Mesodermal cell (in vitro differentiated cells): ENCODE data around the gene C6orf132.

ENCODE experiments used
- H3K27ac ChIP-seq: 2 replicates; pipeline ENCODE4 v1.7.0; 2013; ENCODE audit warnings: mild to moderate bottlenecking, low read depth, low read length, moderate library complexity; ENCODE audit not compliant: severe bottlenecking
- H3K36me3 ChIP-seq: 2 replicates; pipeline ENCODE4 v1.7.1; 2013; ENCODE audit warnings: mild to moderate bottlenecking, low read length, moderate library complexity; ENCODE audit not compliant: control insufficient read depth, insufficient read depth
- H3K4me1 ChIP-seq: one replicate; pipeline ENCODE4 v1.7.1; 2013; ENCODE audit warnings: mild to moderate bottlenecking, low read length; ENCODE audit not compliant: insufficient read depth, control insufficient read depth, poor library complexity, severe bottlenecking
- H3K4me3 ChIP-seq: 2 replicates; pipeline ENCODE4 v1.7.0; 2013; ENCODE audit warnings: low read length, control low read depth, mild to moderate bottlenecking; ENCODE audit not compliant: insufficient read depth, poor library complexity, severe bottlenecking; ENCODE audit errors: extremely low read depth
- H3K9me3 ChIP-seq: 2 replicates; pipeline ENCODE4 v1.7.1; 2013; ENCODE audit warnings: mild to moderate bottlenecking, low read length, moderate library complexity; ENCODE audit not compliant: control insufficient read depth
- WGBS, 2 experiments: methylation state at CpG; one replicate each; pipeline ENCODE4 v1.1.5; 2013; ENCODE audit warnings: missing lambda C conversion rate in 2 of 2; ENCODE audit not compliant: insufficient coverage in 2 of 2; 5-methylcytosine and 5-hydroxymethylcytosine counted together

The C6orf132 gene

GRCh38 chr6:42104095-42104803 is 38.2 kb downstream of the C6orf132 start:
- H3K27ac ChIP-seq, result no peak overlapping the region
- H3K4me3 ChIP-seq, result peak overlapping the region; percentile 31
- peaks cover 20% of the 10 kb centered on the region for H3K4me1 ChIP-seq
- no peaks in the 10 kb centered on the region for H3K9me3 ChIP-seq
- 4 to 14% methylated on average over 30 to 52 of the region's 66 CpGs for WGBS, 2 experiments
- H3K36me3 ChIP-seq, result no peaks in the 10 kb centered on the region

GRCh38 chr6:42103753-42104094 is 38.7 kb downstream of the C6orf132 start:
- H3K4me1 ChIP-seq, result peaks cover 23% of the 10 kb centered on the region
- no peaks in the 10 kb centered on the region for H3K36me3 ChIP-seq
- no peaks in the 10 kb centered on the region for H3K9me3 ChIP-seq
- H3K27ac ChIP-seq, result no peak overlapping the region
- 87 to 91% methylated on average over 12 of the region's 12 CpGs for WGBS, 2 experiments
- peak overlapping the region; percentile 31 for H3K4me3 ChIP-seq

GRCh38 chr6:42103216-42103615 is 39.2 kb downstream of the C6orf132 start:
- Histone ChIP-seq H3K4me1 (peaks cover 23% of the 10 kb centered on the region), H3K27ac (no peak overlapping the region), H3K4me3 (no peak overlapping the region), H3K36me3 (no peaks in the 10 kb centered on the region), H3K9me3 (no peaks in the 10 kb centered on the region)
- 88 to 95% methylated on average over 7 of the region's 7 CpGs for WGBS, 2 experiments

- H3K36me3 ChIP-seq, result no peaks in the 10 kb centered on the region
- WGBS, 2 experiments, result 96 to 98% methylated on average over 4 of the region's 8 CpGs
Measured at GRCh38 chr6:42101186-42101657, 41.2 kb downstream of the C6orf132 start.

GRCh38 chr6:42100029-42100901 is 42.2 kb downstream of the C6orf132 start:
- Histone ChIP-seq H3K27ac (peak overlapping the region; percentile 74), H3K9me3 (no peaks in the 10 kb centered on the region), H3K4me3 (no peak overlapping the region), H3K4me1 (peaks cover 23% of the 10 kb centered on the region), H3K36me3 (no peaks in the 10 kb centered on the region)
- WGBS, 2 experiments, result 80 to 90% methylated on average over 7 to 11 of the region's 14 CpGs

More at GRCh38 chr6:42101186-42101657, 41.2 kb downstream of the C6orf132 start:
- H3K9me3 ChIP-seq, result no peaks in the 10 kb centered on the region
- H3K4me1 ChIP-seq, result peaks cover 23% of the 10 kb centered on the region
- peak overlapping the region; percentile 36 for H3K27ac ChIP-seq
- H3K4me3 ChIP-seq, result no peak overlapping the region

GRCh38 chr6:42099340-42100028 is 42.9 kb downstream of the C6orf132 start:
- Histone ChIP-seq H3K27ac (peak overlapping the region; percentile 74), H3K4me3 (no peak overlapping the region), H3K36me3 (no peaks in the 10 kb centered on the region), H3K9me3 (no peaks in the 10 kb centered on the region), H3K4me1 (peaks cover 23% of the 10 kb centered on the region)
- WGBS, 2 experiments, result 78 to 82% methylated on average over 10 of the region's 13 CpGs

GRCh38 chr6:42095776-42096541 is 46.5 kb downstream of the C6orf132 start:
- WGBS, 2 experiments, result 79 to 92% methylated on average over 8 to 10 of the region's 10 CpGs
- Histone ChIP-seq H3K27ac (no peak overlapping the region), H3K4me3 (no peak overlapping the region)

GRCh38 chr6:42095094-42095493 is 47.3 kb downstream of the C6orf132 start:
- peaks cover 9% of the 10 kb centered on the region for H3K4me1 ChIP-seq
- WGBS, 2 experiments, result 100% methylated on average over 1 of the region's 1 CpG; no CpG with 5 or more reads in 1 of the 2 experiments
- no peak overlapping the region for H3K4me3 ChIP-seq
- H3K9me3 ChIP-seq, result no peaks in the 10 kb centered on the region
- H3K36me3 ChIP-seq, result no peaks in the 10 kb centered on the region
- H3K27ac ChIP-seq, result no peak overlapping the region

More at GRCh38 chr6:42095776-42096541, 46.5 kb downstream of the C6orf132 start:
- no peaks in the 10 kb centered on the region for H3K36me3 ChIP-seq
- H3K4me1 ChIP-seq, result peaks cover 17% of the 10 kb centered on the region
- H3K9me3 ChIP-seq, result no peaks in the 10 kb centered on the region

- Histone ChIP-seq H3K9me3 (no peaks in the 10 kb centered on the region), H3K27ac (no peak overlapping the region), H3K4me1 (no peaks in the 10 kb centered on the region), H3K36me3 (no peaks in the 10 kb centered on the region), H3K4me3 (no peak overlapping the region)
- 52 to 62% methylated on average over 6 to 7 of the region's 10 CpGs for WGBS, 2 experiments
Measured at GRCh38 chr6:42093582-42094329, 48.7 kb downstream of the C6orf132 start.
